Loucy (cell line): ENCODE results near the gene DMXL1.

ENCODE experiments used
- H2AFZ ChIP-seq: fragments of 200-600 bp; sonication (generic); 2 replicates; pipeline ENCODE4 v1.6.0; 2016; ENCODE audit warnings: antibody characterized with exemption, mild to moderate bottlenecking, low read length, moderate library complexity
- H3F3A ChIP-seq: fragments of 200-600 bp; 2 replicates; pipeline ENCODE4 v1.6.0; 2016; ENCODE audit warnings: antibody characterized with exemption, low read depth, mild to moderate bottlenecking
- H3K27me3 ChIP-seq: fragments of 200-600 bp; sonication (generic); 2 replicates; pipeline ENCODE4 v1.6.1; 2014; ENCODE audit warnings: low read length, mild to moderate bottlenecking; ENCODE audit not compliant: insufficient read depth, poor library complexity, severe bottlenecking
- H3K36me3 ChIP-seq: fragments of 200-600 bp; sonication (generic); 2 replicates; pipeline ENCODE4 v1.6.1; 2016; ENCODE audit warnings: low read length; ENCODE audit not compliant: insufficient read depth
- H3K4me1 ChIP-seq: fragments of 200-600 bp; sonication (generic); 2 replicates; pipeline ENCODE4 v1.5.1; 2014; ENCODE audit warnings: low read length, mild to moderate bottlenecking; ENCODE audit not compliant: insufficient read depth, poor library complexity, severe bottlenecking
- H3K4me2 ChIP-seq: fragments of 200-600 bp; sonication (generic); 2 replicates; pipeline ENCODE4 v1.6.0; 2014; ENCODE audit warnings: antibody characterized with exemption, low read length, low read depth, mild to moderate bottlenecking; ENCODE audit not compliant: poor library complexity, severe bottlenecking
- H3K4me3 ChIP-seq: fragments of 200-600 bp; sonication (generic); 2 replicates; pipeline ENCODE4 v1.5.1; 2014; ENCODE audit warnings: low read length, mild to moderate bottlenecking, mixed read lengths; ENCODE audit not compliant: poor library complexity, severe bottlenecking
- H3K79me2 ChIP-seq: fragments of 200-600 bp; sonication (generic); 2 replicates; pipeline ENCODE4 v1.6.1; 2014; ENCODE audit warnings: low read length; ENCODE audit not compliant: insufficient read depth
- H3K9ac ChIP-seq: fragments of 200-600 bp; sonication (generic); 2 replicates; pipeline ENCODE4 v1.6.0; 2014; ENCODE audit warnings: mild to moderate bottlenecking, low read depth, low read length, moderate library complexity; ENCODE audit not compliant: poor library complexity, severe bottlenecking
- H3K9me2 ChIP-seq: fragments of 200-600 bp; sonication (generic); replicated peaks from 2 replicates; pipeline ENCODE4 v1.6.1; 2016; ENCODE audit warnings: low read depth, low read length, mixed read lengths
- H3K9me3 ChIP-seq: fragments of 200-600 bp; sonication (generic); 2 replicates; pipeline ENCODE4 v1.6.1; 2014; ENCODE audit warnings: mild to moderate bottlenecking, antibody characterized with exemption, low read length, low read depth; ENCODE audit not compliant: insufficient read depth
- H4K20me1 ChIP-seq: fragments of 200-600 bp; sonication (generic); 2 replicates; pipeline ENCODE4 v1.6.0; 2014; ENCODE audit warnings: antibody characterized with exemption, low read length, mild to moderate bottlenecking; ENCODE audit not compliant: insufficient read depth, poor library complexity, severe bottlenecking
- EZH2phosphoT487 ChIP-seq: fragments of 200-600 bp; IDR thresholded peaks from 2 replicates; pipeline ENCODE4 v1.6.1; 2018; ENCODE audit warnings: antibody characterized with exemption, mild to moderate bottlenecking, moderate library complexity, borderline replicate concordance
- TF ChIP-seq, protein P1 (sequence below): fragments of 200-600 bp; sonication (generic); conservative IDR thresholded peaks from 2 replicates; pipeline ENCODE4 v1.5.1; 2014; ENCODE audit warnings: mild to moderate bottlenecking, antibody characterized with exemption, low read length

DMXL1 gene

GRCh38 chr5:119187776-119188529 lies 117.1 kb downstream of the DMXL1 start:
- Histone ChIP-seq H3K4me1 (peaks cover 19% of the 10 kb centered on the region), H3K9me2 (no peaks in the 10 kb centered on the region), H3K9me3 (no peaks in the 10 kb centered on the region), H3K4me3 (no peak overlapping the region), H3K36me3 (no peaks in the 10 kb centered on the region), H2AFZ (no peak overlapping the region), H4K20me1 (no peaks in the 10 kb centered on the region), H3K79me2 (no peaks in the 10 kb centered on the region), H3F3A (no peaks in the 10 kb centered on the region), H3K9ac (no peak overlapping the region), H3K4me2 (peak overlapping the region; percentile 51), H3K27me3 (no peaks in the 10 kb centered on the region)
- TF ChIP-seq, protein P1, sequence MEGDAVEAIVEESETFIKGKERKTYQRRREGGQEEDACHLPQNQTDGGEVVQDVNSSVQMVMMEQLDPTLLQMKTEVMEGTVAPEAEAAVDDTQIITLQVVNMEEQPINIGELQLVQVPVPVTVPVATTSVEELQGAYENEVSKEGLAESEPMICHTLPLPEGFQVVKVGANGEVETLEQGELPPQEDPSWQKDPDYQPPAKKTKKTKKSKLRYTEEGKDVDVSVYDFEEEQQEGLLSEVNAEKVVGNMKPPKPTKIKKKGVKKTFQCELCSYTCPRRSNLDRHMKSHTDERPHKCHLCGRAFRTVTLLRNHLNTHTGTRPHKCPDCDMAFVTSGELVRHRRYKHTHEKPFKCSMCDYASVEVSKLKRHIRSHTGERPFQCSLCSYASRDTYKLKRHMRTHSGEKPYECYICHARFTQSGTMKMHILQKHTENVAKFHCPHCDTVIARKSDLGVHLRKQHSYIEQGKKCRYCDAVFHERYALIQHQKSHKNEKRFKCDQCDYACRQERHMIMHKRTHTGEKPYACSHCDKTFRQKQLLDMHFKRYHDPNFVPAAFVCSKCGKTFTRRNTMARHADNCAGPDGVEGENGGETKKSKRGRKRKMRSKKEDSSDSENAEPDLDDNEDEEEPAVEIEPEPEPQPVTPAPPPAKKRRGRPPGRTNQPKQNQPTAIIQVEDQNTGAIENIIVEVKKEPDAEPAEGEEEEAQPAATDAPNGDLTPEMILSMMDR = no peak
- TF ChIP-seq EZH2phosphoT487 = no peak

- H3K4me2 ChIP-seq = peak overlapping the region; percentile 10
- H3K4me3 ChIP-seq = no peak overlapping the region
- no peaks in the 10 kb centered on the region for H3F3A ChIP-seq
- TF ChIP-seq, protein P1 = no peak
- no peak for TF ChIP-seq EZH2phosphoT487
- no peaks in the 10 kb centered on the region for H3K79me2 ChIP-seq
- no peaks in the 10 kb centered on the region for H3K27me3 ChIP-seq
- no peak overlapping the region for H3K9ac ChIP-seq
- no peaks in the 10 kb centered on the region for H3K9me3 ChIP-seq
- H3K9me2 ChIP-seq = no peaks in the 10 kb centered on the region
- peaks cover 19% of the 10 kb centered on the region for H3K4me1 ChIP-seq
- no peaks in the 10 kb centered on the region for H4K20me1 ChIP-seq
- H2AFZ ChIP-seq = no peak overlapping the region
- H3K36me3 ChIP-seq = no peaks in the 10 kb centered on the region
Measured at GRCh38 chr5:119190470-119191095, 119.7 kb downstream of the DMXL1 start.

DNA sequence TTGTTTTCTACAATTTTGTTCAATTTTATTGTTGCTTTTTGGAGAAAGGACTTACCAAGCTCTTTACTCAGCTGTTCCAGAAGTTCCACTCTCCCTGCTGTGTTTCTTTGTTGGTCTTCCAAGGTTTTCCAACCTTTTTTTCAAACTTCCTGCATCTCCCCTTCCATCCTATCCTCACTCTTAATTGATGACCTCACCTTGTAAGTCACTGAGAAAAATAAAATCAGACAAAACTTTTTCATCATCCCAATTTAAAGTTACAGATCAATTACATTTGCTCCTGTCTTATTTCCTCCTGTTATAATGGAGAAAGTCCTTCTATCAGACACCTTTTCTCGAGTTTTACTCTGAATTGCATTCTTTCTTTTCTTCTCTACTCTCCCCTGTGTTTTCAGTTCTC lies 121.1 kb downstream of the DMXL1 start:
- Histone ChIP-seq H3K27me3 (no peaks in the 10 kb centered on the region), H3K9me3 (no peaks in the 10 kb centered on the region), H3F3A (no peaks in the 10 kb centered on the region), H3K9ac (no peak overlapping the region), H4K20me1 (no peaks in the 10 kb centered on the region), H2AFZ (no peak overlapping the region), H3K9me2 (no peaks in the 10 kb centered on the region), H3K36me3 (no peaks in the 10 kb centered on the region), H3K79me2 (no peaks in the 10 kb centered on the region), H3K4me1 (peaks cover 19% of the 10 kb centered on the region), H3K4me2 (no peak overlapping the region), H3K4me3 (no peak overlapping the region)
- TF ChIP-seq EZH2phosphoT487 = no peak
- TF ChIP-seq, protein P1 = no peak
